Mucosa of descending colon (tissue), 3 donors: ENCODE measurements around the gene PLEKHA3. TPM values are rescaled to one million over a fixed set of nuclear protein-coding genes. Genes with fewer than 3 reads are reported as not detected.

Source experiments
- ATAC-seq: fragments of 200-7000 bp; cut with Tn5 transposase; one replicate; pipeline ENCODE4 v1.9.1; 2020; ENCODE audit warnings: mild to moderate bottlenecking, moderate library complexity
- DNase-seq, 3 donors: peaks; one replicate each; pipeline ENCODE4 v3.0.0-alpha.2; 2020
- H3K36me3 ChIP-seq: fragments of 200-600 bp; one replicate; pipeline ENCODE4 v1.8.0; 2021; ENCODE audit warnings: low read depth, mild to moderate bottlenecking
- H3K4me1 ChIP-seq: fragments of 200-600 bp; one replicate; pipeline ENCODE4 v1.8.0; 2021; ENCODE audit warnings: low read depth, mild to moderate bottlenecking
- H3K4me3 ChIP-seq: fragments of 200-600 bp; one replicate; pipeline ENCODE4 v1.8.0; 2021; ENCODE audit warnings: mild to moderate bottlenecking
- H3K9me3 ChIP-seq: fragments of 200-600 bp; one replicate; pipeline ENCODE4 v1.8.0; 2021; ENCODE audit warnings: mild to moderate bottlenecking
- CTCF ChIP-seq: fragments of 200-600 bp; IDR thresholded peaks from one replicate; pipeline ENCODE4 v1.8.0; 2022; ENCODE audit warnings: antibody characterized with exemption, mild to moderate bottlenecking
- intact Hi-C, 2 donors: fragments of 100-400 bp; cut with DNase I in 1 of 2; cut with micrococcal nuclease in 1 of 2; formaldehyde crosslinking; loops; one replicate each; pipeline versions ENCODE4 v1.11.0 to v1.11.1; 2022; cut with DNase I, micrococcal nuclease
- long read RNA-seq, 2 donors: library from polyadenylated mRNA; unstranded; transcript quantifications; one replicate each; pipeline ENCODE4 v2.0.0, GENCODE V29; 2019 to 2021
- total RNA-seq, 3 donors: library from RNA; stranded (reverse); fragmentation: NEBNext Ultra II Directional in 2 of 3; extraction: Animal tissue kit (Norgen Biotek cat#: 25700) in 2 of 3; gene quantifications; one replicate each; pipeline versions ENCODE4 v1.2.1 to v1.2.4, GENCODE V29; 2021 to 2023
- donor health status: DM: no; HTN: no; CAD: no; lungs with moderate emphysema.
- donor health status: DM: no; HTN: no; CAD: no.
- donor health status: DM: no; HTN: yes; CAD: no.

PLEKHA3 gene
- 10 to 100 TPM; 24.1 to 47.6 (median 26.3) TPM for total RNA-seq
- long read RNA-seq, donor 1, full-length matches to known transcripts: 24 of 30 reads
- long read RNA-seq, donor 1, partial matches to known transcripts: 4 of 30 reads
- long read RNA-seq, donor 1, other reads (novel, unspliced or antisense): 2 of 30 reads
- long read RNA-seq, donor 2, partial matches to known transcripts: 1 of 3 reads
- long read RNA-seq, donor 2, other reads (novel, unspliced or antisense): 2 of 3 reads

DNA sequence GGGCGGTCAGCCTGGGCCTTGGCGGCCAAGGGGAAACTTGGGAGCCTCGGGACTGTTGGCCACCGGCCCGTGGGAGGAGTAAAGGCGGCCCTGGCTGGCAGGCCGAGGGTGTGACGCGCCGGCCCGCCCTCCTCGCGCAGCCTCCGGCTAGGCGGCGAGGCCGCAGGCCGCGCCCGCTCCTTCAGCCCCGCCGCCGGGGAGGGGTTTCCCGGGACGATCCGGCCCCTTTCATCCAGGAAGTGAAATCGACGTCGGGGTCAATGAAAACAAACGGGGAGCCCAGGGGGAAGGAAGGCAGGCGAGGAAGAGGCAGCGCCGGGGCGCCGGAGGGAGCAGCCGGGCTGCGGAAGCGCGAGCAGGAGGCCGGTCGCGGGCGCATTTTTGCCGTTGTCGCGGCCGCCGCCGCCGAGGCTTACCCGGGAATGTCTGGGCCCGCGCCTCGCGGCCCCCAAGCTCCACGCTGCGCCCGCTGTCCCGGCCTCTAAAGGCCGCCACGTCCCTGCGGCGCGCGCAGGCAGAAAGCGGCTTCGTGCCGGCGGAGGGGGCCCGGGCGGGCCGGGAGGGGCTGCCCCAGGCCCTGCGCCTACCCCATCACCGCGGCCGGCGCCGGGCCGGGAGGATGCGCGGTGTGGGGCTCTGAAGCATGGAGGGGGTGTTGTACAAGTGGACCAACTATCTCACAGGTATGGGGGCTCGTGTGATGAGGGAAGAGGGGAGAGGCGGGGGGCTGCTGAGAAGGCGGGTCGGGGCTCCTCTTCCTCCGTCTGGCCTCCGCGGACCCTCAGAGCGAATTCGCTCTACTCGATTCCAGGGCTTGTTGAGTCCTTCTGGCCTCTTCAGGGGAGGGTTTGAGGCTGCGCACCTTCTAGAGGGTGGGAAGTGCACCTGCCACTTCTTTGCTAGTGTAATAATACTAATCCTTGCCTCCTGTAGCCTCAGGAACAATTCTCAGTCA is at the start of gene PLEKHA3:
Gene PLEKHA3 (plus strand): TSS at position 231 of the 955 bp plus-strand sequence. CDS start 413 bp downstream, at position 644.
- intact Hi-C loops: no loop called here
- no peaks in the 10 kb centered on the region for H3K36me3 ChIP-seq
- peaks cover 34% of the 10 kb centered on the region for H3K4me1 ChIP-seq
- TF ChIP-seq CTCF: no peak
- H3K4me3 ChIP-seq: peak within 1 kb of the TSS; percentile 87
- DNase-seq: peak; percentile 95 to 96 (median 96)
- no peaks in the 10 kb centered on the region for H3K9me3 ChIP-seq
- peak; percentile 93 for ATAC-seq

GRCh38 chr2:178436662-178437061 is 43.6 kb upstream of the PLEKHA3 start:
- ATAC-seq: no peak
- TF ChIP-seq CTCF: no peak
- Histone ChIP-seq H3K36me3 (peaks cover 6% of the 10 kb centered on the region), H3K9me3 (no peaks in the 10 kb centered on the region), H3K4me3 (no peak overlapping the region), H3K4me1 (no peaks in the 10 kb centered on the region)
- intact Hi-C loops: no loop called here
- DNase-seq: no peak

DNA sequence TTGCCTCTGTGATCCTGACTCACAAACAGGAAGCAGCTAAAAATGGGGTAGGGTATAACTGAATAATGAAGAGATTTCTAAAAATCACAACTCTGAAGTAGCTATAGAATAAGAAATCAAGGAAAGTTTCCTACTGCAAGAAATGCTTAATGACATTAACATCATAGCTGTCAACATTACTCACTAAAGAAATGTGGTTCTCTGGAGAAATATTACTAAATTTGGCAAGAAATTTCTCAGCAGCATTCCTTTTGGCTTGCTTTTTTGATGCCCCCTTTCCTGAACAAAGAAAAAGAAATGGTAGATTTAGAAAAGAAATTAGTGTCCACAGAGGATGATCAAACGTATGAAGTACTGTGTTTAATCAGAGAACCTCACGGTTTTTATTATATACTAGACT is 38.8 kb upstream of the PLEKHA3 start:
- no peak for TF ChIP-seq CTCF
- intact Hi-C loops: no loop called here
- Histone ChIP-seq H3K4me3 (no peak overlapping the region), H3K4me1 (no peaks in the 10 kb centered on the region), H3K9me3 (no peaks in the 10 kb centered on the region), H3K36me3 (no peaks in the 10 kb centered on the region)
- no peak for DNase-seq
- no peak for ATAC-seq

DNA sequence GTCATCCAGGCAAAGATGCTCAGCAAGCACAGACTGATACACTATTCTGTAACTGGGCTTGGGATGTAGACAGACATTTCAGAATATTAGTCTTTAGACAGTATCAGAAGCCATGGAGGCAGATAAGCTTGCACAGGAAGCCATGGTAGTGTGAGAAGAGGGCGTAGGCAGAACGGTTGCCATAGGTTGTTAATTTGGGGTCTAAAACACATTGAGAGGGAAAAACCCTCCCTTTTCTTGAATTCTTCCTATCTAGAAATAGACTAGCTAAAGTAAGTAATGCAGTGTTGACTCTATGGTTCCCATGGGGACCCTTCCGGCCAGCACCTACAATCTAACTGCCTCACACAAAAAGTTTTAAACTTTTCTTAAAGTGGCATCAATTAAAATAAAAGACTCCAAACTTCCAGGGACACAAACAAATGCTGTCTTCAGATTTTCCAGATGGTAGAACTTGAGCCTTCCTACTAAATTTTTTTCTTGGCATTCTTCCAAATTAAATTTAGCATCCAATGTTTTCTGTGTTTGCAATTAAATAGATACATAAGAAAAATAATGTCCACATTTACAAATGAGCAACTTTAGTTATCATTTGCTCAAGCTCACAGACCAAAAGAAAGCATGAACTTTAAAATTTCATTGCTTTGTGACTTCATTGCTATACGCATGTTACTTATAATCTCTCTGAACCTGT is 31.1 kb upstream of the PLEKHA3 start:
- DNase-seq (no peak), ATAC-seq (no peak)
- peaks cover 13% of the 10 kb centered on the region for H3K4me1 ChIP-seq
- H3K4me3 ChIP-seq: no peak overlapping the region
- intact Hi-C loops: no loop called here
- no peaks in the 10 kb centered on the region for H3K9me3 ChIP-seq
- TF ChIP-seq CTCF: no peak
- H3K36me3 ChIP-seq: no peaks in the 10 kb centered on the region

- no peak for TF ChIP-seq CTCF
- no peaks in the 10 kb centered on the region for H3K9me3 ChIP-seq
- intact Hi-C loops: no loop called here
- ATAC-seq (peak; percentile 5), DNase-seq (peak in 1 of 3 donors; percentile 34)
- no peaks in the 10 kb centered on the region for H3K36me3 ChIP-seq
- H3K4me1 ChIP-seq: peaks cover 13% of the 10 kb centered on the region
- peak overlapping the region; percentile 90 for H3K4me3 ChIP-seq
Measured at GRCh38 chr2:178449700-178450523, 30.3 kb upstream of the PLEKHA3 start.
